IPS-15b (cell line): ENCODE results near the gene CRBN.

Source experiments
- H3K27me3 ChIP-seq: one replicate; pipeline ENCODE4 v1.6.1; 2013; ENCODE audit warnings: low read length; ENCODE audit not compliant: control insufficient read depth, insufficient read depth
- H3K36me3 ChIP-seq: one replicate; pipeline ENCODE4 v1.6.1; 2013; ENCODE audit warnings: low read length; ENCODE audit not compliant: control insufficient read depth, insufficient read depth
- H3K4me1 ChIP-seq: one replicate; pipeline ENCODE4 v1.6.1; 2013; ENCODE audit warnings: mild to moderate bottlenecking, low read length; ENCODE audit not compliant: control insufficient read depth, insufficient read depth
- H3K4me3 ChIP-seq: one replicate; pipeline ENCODE4 v1.5.1; 2013; ENCODE audit warnings: low read depth, low read length
- H3K9ac ChIP-seq: one replicate; pipeline ENCODE4 v1.6.1; 2013; ENCODE audit warnings: low read depth, mild to moderate bottlenecking, low read length
- H3K9me3 ChIP-seq: one replicate; pipeline ENCODE4 v1.6.1; 2013; ENCODE audit warnings: mild to moderate bottlenecking, low read length; ENCODE audit not compliant: control insufficient read depth, insufficient read depth

Gene CRBN

DNA sequence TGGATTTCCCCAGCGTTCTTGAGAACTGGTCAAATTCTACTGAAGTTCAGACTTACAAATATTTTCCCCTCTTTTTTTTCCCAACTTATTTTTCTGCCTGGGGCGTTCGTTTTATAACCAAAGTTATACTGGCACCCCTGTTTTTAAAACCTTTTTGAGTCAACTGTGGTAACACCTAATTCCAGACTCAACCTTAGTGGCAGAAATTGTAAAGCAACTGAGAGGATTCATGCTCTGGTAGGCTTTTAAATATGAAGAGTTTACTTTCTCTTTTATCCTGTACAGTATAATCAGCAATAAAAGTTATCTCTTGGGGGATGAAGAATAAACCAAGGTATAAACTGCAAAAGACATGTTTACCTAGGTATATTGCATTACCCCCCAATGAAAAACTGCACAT lies 71.6 kb downstream of the CRBN start:
- no peaks in the 10 kb centered on the region for H3K27me3 ChIP-seq
- H3K9ac ChIP-seq: no peak overlapping the region
- no peaks in the 10 kb centered on the region for H3K9me3 ChIP-seq

DNA sequence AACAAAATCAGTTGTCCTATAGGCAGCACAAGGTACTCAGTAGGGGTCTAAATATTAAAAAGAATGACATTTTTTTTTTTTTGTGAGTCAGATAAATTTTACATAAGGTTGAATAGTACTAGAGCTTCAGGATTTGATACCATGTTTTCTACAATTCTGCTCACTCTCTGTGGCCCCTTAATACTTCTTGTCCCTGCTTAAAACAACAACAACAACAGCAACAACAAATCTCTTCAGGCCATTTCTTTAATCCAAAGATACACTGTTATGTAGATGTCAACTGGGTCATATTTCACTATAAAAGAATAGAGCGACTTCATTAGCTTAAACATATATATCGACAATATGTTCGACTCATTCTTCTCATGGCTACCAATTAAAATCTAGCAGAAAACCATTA lies 72.3 kb downstream of the CRBN start:
- Histone ChIP-seq H3K36me3 (no peaks in the 10 kb centered on the region), H3K27me3 (no peaks in the 10 kb centered on the region), H3K9me3 (no peaks in the 10 kb centered on the region), H3K9ac (no peak overlapping the region), H3K4me3 (no peak overlapping the region), H3K4me1 (peaks cover 10% of the 10 kb centered on the region)

More for the DNA sequence above, 71.6 kb downstream of the CRBN start:
- Histone ChIP-seq H3K36me3 (no peaks in the 10 kb centered on the region), H3K4me1 (peaks cover 10% of the 10 kb centered on the region), H3K4me3 (no peak overlapping the region)

DNA sequence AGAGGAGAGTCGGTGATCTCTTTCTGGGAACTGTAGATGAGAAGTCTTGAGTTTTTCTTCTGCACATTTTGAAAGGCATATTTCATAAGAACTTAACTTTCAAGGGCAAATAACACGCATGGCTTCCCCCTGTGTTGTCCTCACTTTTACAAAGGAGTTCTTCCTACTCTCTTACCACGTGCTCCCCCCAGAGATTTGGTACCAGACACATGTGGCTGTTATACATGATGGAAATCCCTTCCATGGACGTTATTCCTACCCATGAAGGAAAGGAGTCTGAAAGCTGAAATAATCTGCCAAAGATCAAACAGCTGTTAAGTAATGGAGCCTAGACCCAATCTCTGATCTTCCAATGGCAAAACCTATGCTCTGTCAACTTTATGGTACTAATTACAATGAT lies 73.7 kb downstream of the CRBN start:
- Histone ChIP-seq H3K4me3 (no peak overlapping the region), H3K9me3 (no peaks in the 10 kb centered on the region), H3K9ac (no peak overlapping the region), H3K36me3 (no peaks in the 10 kb centered on the region), H3K4me1 (peaks cover 6% of the 10 kb centered on the region), H3K27me3 (no peaks in the 10 kb centered on the region)

DNA sequence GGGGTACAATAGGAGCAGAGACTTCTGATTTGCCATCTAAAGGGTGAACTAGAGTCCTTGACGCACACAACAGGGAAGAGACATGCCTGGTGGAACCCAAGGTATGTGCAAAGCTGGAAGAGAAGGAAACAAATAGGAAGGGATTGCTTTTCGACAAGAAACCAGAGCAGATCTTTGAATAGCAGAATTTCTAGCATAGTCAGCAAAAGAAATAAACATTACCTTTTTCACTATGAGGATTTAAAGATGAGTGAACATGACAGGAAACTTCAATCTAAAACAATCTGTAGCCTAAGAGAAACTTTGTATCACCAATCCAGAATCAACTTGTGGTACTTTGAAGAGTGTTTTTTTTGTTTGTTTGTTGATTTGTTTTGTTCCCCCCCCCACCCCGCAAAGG lies 74.2 kb downstream of the CRBN start:
- Histone ChIP-seq H3K4me1 (peaks cover 1% of the 10 kb centered on the region), H3K36me3 (no peaks in the 10 kb centered on the region), H3K9ac (no peak overlapping the region), H3K27me3 (no peaks in the 10 kb centered on the region), H3K4me3 (no peak overlapping the region), H3K9me3 (no peaks in the 10 kb centered on the region)

DNA sequence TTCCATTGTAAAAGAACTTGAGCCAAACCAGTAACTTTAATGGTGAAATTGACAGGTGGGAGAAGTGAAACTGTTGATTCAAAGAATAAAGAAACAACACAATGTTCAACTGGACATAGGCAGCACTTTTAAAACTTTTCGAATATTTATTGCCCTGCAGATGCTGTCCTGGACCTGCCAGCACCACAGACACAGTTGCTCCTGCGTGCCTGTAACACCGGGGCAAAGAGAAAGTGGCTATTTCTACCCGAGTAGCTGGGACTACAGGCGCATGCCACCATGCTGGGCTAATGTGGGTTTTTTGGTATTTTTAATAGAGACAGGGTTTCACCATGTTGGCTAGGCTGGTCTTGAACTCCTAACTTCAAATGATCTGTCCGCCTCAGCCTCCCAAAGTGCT lies 76.7 kb downstream of the CRBN start:
- H3K36me3 ChIP-seq: no peaks in the 10 kb centered on the region
- H3K4me1 ChIP-seq: no peaks in the 10 kb centered on the region
- H3K4me3 ChIP-seq: no peak overlapping the region
- no peaks in the 10 kb centered on the region for H3K27me3 ChIP-seq
- no peaks in the 10 kb centered on the region for H3K9me3 ChIP-seq
- no peak overlapping the region for H3K9ac ChIP-seq

DNA sequence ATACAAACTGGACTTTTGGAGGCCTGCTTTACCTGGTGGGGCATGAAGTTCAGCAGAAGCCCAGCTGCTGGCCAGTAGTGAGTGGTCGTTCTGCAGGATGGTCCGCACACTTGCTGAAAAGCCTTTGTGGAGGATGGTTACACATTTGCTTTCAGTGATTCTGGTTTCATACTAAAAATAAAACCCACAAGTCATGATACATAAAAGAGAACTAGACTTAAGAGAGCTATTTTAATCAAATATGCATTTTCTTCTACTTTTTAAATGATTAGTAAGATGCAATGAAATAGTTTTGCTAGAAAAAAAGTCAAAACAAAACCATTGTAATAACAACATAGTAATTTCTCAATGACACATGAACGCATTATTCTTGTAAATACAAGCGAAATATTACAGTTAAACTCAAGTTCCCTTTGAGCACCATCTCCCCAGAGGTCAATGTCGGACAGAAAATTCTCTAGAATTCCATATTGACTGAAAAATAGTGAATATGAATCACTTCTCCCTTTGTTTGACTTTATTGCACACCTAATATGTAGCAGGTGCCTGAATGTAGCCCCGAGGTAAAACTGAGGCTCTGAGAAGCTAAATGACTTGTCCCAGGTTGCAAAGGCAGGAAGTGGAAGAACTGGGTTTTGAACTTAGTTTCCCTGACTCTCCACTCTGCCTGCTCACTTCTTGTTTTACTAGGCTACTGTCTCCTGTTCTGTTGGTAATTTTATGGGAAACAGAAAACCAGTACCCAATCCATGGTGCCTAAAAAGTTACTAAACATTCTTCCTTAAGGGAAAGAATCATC lies 77.6 kb downstream of the CRBN start:
- Histone ChIP-seq H3K27me3 (no peaks in the 10 kb centered on the region), H3K4me3 (no peak overlapping the region), H3K4me1 (no peaks in the 10 kb centered on the region), H3K9ac (no peak overlapping the region), H3K36me3 (no peaks in the 10 kb centered on the region), H3K9me3 (no peaks in the 10 kb centered on the region)
